IPS-18a (cell line): Measurements from ENCODE around the gene SYT8.
"Not testable (repeated sequence)": the region's sequence is repeated elsewhere in the genome, so short reads cannot be mapped to it uniquely, and the experiment has no call there.

Experiments
- H3K27ac ChIP-seq: one replicate; pipeline ENCODE4 v1.5.1; 2013; ENCODE audit warnings: low read length
- H3K27me3 ChIP-seq: one replicate; pipeline ENCODE4 v1.6.1; 2013; ENCODE audit warnings: mild to moderate bottlenecking, low read length; ENCODE audit not compliant: control insufficient read depth, insufficient read depth
- H3K36me3 ChIP-seq: one replicate; pipeline ENCODE4 v1.6.1; 2013; ENCODE audit warnings: low read depth, low read length; ENCODE audit not compliant: control insufficient read depth
- H3K4me1 ChIP-seq: one replicate; pipeline ENCODE4 v1.6.1; 2013; ENCODE audit warnings: low read depth, low read length; ENCODE audit not compliant: control insufficient read depth
- H3K4me3 ChIP-seq: one replicate; pipeline ENCODE4 v1.5.1; 2013; ENCODE audit warnings: low read length
- H3K9ac ChIP-seq: one replicate; pipeline ENCODE4 v1.6.1; 2013; ENCODE audit warnings: mild to moderate bottlenecking, low read length, moderate library complexity
- H3K9me3 ChIP-seq: one replicate; pipeline ENCODE4 v1.6.1; 2013; ENCODE audit warnings: low read depth, low read length; ENCODE audit not compliant: control insufficient read depth

The SYT8 gene, protein sequence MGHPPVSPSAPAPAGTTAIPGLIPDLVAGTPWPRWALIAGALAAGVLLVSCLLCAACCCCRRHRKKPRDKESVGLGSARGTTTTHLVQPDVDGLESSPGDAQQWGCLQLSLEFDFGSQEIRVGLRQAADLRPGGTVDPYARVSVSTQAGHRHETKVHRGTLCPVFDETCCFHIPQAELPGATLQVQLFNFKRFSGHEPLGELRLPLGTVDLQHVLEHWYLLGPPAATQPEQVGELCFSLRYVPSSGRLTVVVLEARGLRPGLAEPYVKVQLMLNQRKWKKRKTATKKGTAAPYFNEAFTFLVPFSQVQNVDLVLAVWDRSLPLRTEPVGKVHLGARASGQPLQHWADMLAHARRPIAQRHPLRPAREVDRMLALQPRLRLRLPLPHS

DNA sequence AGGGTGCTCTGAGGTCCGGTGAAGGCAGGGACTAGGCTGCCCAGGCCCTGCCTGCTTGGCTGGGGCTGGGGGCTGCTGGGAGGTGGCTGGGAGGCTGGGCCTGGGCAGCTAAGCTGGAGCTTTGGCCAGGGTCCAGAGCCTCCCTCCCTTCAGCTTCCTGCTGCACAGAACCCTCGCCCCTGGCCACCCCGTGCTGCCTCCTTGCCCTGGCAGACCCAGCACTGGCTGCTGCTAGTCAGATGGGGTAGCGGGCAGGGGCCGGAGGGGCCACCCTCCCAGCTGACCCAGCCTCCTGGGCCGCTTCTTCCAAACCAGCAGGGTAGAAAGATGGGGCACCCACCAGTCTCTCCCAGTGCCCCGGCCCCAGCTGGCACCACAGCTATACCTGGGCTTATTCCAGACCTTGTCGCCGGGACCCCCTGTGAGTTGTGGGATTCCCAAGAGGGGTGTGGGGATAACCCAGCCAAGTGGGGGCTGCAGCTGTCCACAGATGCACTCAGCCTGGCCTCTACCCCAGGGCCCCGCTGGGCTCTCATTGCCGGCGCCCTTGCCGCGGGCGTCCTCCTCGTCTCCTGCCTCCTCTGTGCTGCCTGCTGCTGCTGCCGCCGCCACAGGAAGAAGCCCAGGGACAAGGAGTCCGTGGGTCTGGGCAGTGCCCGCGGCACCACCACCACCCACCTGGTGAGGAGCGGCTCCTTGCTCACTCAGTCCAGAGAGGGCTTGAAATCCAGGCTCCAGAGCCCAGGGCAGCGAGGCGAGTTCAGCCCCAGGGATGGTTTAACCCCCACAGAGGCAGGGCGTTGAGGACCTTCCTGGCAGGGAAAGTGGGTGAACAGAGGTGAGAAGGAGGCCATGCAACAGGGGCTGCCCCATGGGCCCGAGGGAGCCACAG lies at the start of gene SYT8:
Gene SYT8, plus strand, starts transcription at position 212 of the 892 bp plus-strand sequence. Its CDS starts 116 bp downstream, at position 328.
- H3K27me3 ChIP-seq = peaks cover 4% of the 10 kb centered on the region
- no peaks in the 10 kb centered on the region for H3K9me3 ChIP-seq
- H3K27ac ChIP-seq = no peak within 1 kb of the TSS
- H3K36me3 ChIP-seq = no peaks in the 10 kb centered on the region
- no peaks in the 10 kb centered on the region for H3K4me1 ChIP-seq
- H3K4me3 ChIP-seq = no peak within 1 kb of the TSS
- no peak within 1 kb of the TSS for H3K9ac ChIP-seq

DNA sequence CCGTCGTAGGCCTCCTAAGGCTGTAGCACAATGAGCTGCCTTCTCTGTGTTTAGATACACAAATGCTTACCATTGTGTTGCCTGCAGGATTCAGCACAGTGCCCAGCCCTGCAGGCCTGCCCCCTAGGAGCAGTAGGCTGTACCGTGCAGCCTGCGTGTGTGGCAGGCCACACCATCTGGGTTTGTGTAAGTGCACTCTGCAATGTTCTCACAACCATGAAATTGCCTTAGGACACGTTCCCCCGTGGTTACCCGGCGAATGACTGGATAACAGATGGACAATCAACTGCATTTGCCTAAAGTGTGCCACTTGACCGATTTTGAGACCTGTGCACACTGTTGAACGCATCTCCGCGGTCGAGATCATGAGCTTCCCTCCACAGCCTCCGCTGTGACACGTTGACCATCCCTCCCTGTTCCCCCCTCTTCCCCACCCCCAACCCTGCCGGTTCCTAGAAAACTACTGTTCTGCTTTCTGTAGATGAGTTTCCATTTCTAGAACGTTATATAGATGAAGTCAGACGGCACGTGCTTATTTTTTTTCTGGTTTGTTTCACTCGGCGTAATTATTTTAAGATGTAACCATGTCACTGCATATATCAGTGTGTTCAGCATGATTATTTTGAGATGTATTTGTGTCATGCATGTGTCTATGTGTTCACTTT lies 48.9 kb upstream of the SYT8 start:
- no peaks in the 10 kb centered on the region for H3K27me3 ChIP-seq
- no peak overlapping the region for H3K27ac ChIP-seq

DNA sequence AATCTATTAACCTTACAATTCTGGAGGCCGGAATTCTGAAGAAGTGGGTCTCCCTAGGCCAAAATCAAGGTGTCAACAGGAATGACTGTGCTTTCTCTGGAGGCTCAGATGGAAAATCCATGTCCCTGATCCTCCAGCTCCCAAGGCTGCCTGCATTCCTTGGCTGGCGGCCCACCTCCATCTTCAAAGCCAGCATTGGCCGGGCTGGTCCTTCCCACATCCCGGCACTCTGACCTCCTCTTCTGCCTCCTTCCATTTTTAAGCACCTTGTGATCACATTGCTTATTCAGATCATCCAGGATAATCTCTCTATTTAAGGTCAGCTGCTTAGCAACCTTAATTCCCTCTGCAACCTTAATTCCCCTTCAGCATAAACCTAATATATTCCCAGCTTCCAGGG lies 48.3 kb upstream of the SYT8 start:
- Histone ChIP-seq H3K27ac (no peak overlapping the region), H3K27me3 (no peaks in the 10 kb centered on the region), H3K4me1 (no peaks in the 10 kb centered on the region), H3K4me3 (no peak overlapping the region), H3K9me3 (no peaks in the 10 kb centered on the region), H3K9ac (no peak overlapping the region), H3K36me3 (no peaks in the 10 kb centered on the region)

More for the DNA sequence above, 48.9 kb upstream of the SYT8 start:
- H3K9me3 ChIP-seq = no peaks in the 10 kb centered on the region
- H3K9ac ChIP-seq = no peak overlapping the region
- H3K36me3 ChIP-seq = no peaks in the 10 kb centered on the region
- H3K4me3 ChIP-seq = no peak overlapping the region
- no peaks in the 10 kb centered on the region for H3K4me1 ChIP-seq

DNA sequence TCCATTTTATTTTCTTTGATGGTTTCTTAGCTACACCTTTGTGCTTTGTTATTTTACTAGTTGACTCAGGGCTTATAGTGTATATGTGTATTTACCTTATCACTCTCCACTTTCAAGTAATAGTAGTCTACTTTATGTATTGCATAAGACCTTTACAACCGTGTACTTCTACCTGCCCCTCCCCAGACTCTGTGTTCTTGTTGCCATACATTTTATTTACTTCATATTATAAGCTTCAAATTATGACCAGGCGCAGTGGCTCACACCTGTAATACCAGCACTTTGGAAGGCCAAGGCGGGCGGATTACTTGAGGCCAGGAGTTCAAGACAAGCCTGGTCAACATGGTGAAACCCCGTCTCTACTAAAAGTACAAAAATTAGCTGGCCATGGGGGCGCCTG lies 42.9 kb upstream of the SYT8 start:
- Histone ChIP-seq H3K27ac (no peak overlapping the region), H3K27me3 (peaks cover 8% of the 10 kb centered on the region), H3K36me3 (no peaks in the 10 kb centered on the region)

DNA sequence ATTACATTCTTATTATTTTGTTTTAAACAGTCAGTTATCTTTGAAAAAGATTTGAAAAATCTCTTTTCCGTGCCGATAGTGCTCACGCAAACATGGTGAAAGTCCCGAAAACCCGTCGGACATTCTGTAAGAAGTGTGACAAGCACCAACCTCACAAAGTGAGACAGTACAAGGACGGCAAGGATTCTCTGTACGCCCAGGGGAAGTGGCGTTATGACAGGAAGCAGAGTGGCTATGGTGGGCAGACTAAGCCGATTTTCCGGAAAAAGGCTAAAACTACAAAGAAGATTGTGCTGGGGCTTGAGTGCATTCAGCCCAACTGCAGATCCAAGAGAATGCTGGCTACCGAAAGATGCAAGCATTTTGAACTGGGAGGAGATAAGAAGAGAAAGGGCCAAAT lies 42.3 kb upstream of the SYT8 start:
- H3K36me3 ChIP-seq = no peaks in the 10 kb centered on the region
- no peak overlapping the region for H3K9ac ChIP-seq
- H3K27ac ChIP-seq = no peak overlapping the region
- H3K27me3 ChIP-seq = peaks cover 8% of the 10 kb centered on the region
- no peak overlapping the region for H3K4me3 ChIP-seq
- no peaks in the 10 kb centered on the region for H3K4me1 ChIP-seq
- no peaks in the 10 kb centered on the region for H3K9me3 ChIP-seq

More for the DNA sequence above, 42.9 kb upstream of the SYT8 start:
- Histone ChIP-seq H3K4me3 (no peak overlapping the region), H3K9ac (no peak overlapping the region), H3K9me3 (no peaks in the 10 kb centered on the region), H3K4me1 (no peaks in the 10 kb centered on the region)

DNA sequence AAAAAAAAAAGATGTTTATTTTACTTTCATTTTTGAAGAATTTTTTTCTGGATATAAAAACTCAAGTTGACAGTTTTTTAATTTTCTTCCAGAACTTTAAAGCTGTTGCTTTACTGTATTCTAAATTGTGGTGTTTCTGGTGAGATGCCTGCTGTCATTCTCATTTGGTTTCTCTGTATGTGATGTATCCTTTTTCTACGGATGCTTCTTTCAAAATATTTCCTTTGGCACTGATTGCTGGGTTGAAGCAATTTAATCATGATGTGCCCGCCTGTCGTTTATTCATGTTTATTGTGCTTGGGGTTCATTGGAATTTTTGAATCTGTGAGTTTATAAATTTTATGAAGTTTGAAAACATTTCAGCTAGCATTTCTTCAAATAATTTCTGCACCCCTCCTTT lies 41.7 kb upstream of the SYT8 start:
- H3K27ac ChIP-seq = no peak overlapping the region
- no peaks in the 10 kb centered on the region for H3K36me3 ChIP-seq
- H3K4me3 ChIP-seq = no peak overlapping the region
- no peak overlapping the region for H3K9ac ChIP-seq
- H3K27me3 ChIP-seq = peaks cover 8% of the 10 kb centered on the region
- H3K4me1 ChIP-seq = no peaks in the 10 kb centered on the region
- H3K9me3 ChIP-seq = no peaks in the 10 kb centered on the region

DNA sequence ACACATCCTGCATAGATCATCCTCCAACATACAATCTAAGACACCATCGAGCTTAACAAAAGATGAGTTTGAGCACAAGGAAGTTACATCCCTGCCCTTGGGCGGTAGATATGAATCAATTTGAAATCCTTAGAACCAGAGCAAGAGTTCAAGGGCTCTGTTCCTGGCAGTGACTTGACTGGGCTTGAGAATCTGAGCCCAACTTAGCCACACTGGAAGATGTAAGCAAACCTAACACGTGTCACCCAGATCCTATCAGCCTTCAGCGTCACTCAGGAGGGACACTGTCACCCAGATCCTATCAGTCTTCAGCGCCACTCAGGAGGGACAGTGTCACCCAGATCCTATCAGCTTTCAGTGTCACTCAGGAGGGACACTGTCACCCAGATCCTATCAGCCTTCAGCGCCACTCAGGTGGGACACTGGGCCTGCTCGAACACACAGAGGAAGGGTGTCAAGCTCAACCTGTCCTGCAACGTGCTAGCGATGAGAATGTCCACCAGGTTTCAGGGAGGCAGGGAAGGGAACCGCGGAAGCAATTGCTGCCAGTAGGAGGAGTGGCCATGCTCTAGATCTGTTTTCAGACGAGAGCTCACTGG lies 38.3 kb upstream of the SYT8 start:
- Histone ChIP-seq H3K27me3 (peaks cover 8% of the 10 kb centered on the region), H3K36me3 (no peaks in the 10 kb centered on the region), H3K9me3 (no peaks in the 10 kb centered on the region), H3K4me1 (no peaks in the 10 kb centered on the region), H3K9ac (no peak overlapping the region), H3K4me3 (no peak overlapping the region), H3K27ac (no peak overlapping the region)

DNA sequence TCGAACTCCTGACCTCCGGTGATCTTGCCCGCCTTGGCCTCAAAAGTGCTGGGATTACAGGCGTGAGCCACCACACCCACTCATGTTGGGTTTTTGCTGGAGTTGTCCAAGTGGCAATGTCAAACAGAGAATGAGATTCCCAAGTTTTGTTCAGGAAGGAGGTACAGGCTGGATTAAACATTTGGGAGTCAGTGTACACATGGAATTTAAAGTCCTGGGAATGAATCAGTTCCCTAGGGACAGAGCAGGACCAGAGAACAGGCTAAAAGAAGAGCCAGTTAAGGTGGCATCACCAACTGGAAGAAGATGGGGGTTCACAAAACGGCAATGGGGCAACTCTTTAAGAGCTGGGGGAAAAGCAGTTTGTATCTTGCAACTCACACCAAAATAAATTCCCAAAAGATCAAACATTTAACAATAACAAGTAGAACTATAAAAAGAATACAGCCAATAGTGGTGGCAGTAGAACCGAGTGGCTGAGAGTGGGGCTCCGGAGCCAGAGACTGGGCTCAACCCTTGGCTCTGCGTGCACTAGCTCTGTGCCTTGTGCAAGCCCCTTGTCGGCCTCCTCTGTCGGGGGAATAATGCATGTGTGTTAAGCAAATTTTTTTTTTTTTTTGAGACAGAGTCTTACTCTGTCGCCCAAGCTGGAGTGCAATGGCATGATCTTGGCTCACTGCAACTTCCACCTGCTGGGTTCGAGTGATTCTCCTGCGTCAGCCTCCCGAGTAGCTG lies 37.2 kb upstream of the SYT8 start:
- no peak overlapping the region for H3K9ac ChIP-seq

DNA sequence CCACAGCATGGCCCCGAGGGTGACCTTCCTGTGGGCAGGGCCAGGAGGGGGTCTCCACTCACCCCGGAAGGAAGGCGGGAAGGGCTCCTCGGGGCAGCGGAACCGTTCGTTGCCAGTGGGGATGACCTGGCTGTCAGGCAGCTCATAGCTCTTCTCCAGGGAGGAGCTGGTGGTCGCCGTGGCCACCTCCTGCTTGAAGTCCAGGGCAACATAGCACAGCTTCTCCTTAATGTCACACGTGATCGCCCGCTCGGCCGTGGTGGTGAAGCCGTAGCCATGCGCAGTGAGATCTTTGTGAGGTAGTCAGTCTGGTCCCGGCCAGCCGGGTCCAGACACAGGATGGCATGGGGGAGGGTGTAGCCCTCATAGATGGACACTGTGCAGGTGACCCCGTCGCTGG lies 31.5 kb upstream of the SYT8 start:
- H3K9ac ChIP-seq = no peak overlapping the region
- peaks cover 4% of the 10 kb centered on the region for H3K27me3 ChIP-seq
- no peak overlapping the region for H3K4me3 ChIP-seq
- no peaks in the 10 kb centered on the region for H3K36me3 ChIP-seq
- no peak overlapping the region for H3K27ac ChIP-seq
- no peaks in the 10 kb centered on the region for H3K9me3 ChIP-seq
- H3K4me1 ChIP-seq = peaks cover 4% of the 10 kb centered on the region

More for the DNA sequence above, 37.2 kb upstream of the SYT8 start:
- Histone ChIP-seq H3K4me3 (no peak overlapping the region), H3K9me3 (no peaks in the 10 kb centered on the region), H3K27ac (no peak overlapping the region), H3K4me1 (no peaks in the 10 kb centered on the region), H3K27me3 (peaks cover 8% of the 10 kb centered on the region), H3K36me3 (no peaks in the 10 kb centered on the region)

DNA sequence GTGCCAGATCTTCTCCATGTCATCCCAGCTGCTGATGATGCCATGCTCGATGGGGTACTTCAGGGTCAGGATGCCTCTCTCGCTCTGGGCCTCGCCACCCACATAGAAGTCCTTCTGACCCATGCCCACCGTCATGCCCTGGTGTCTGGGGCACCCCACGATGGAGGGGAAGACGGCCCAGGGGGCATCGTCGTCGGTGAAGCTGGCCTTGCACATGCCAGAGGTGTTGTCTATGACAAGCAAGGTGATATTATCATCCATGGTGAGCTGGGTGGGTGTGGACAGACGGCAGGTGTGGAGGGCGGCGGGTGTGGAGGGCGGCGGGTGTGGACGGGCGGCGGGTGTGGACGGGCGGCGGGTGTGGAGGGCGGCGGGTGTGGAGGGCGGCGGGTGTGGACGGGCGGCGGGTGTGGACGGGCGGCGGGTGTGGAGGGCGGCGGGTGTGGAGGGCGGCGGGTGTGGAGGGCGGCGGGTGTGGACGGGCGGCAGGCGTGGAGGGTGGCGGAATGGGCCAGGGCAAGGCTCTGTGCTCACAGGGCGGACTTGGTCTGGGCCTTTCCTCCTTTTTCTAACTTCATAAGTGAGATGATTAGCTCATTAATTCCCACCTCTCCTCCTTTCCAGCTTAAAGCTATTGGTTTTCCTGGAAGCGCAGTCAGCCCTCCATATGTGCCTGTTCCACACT lies 30.8 kb upstream of the SYT8 start:
- H3K36me3 ChIP-seq, H3K9me3 ChIP-seq, H3K27me3 ChIP-seq, H3K27ac ChIP-seq, H3K4me1 ChIP-seq, H3K4me3 ChIP-seq, H3K9ac ChIP-seq: not testable (repeated sequence)
